ENCODE results near the gene ZNF317.

ZNF317 gene

GRCh38 chr19:9128171-9128570 is 12.0 kb upstream of the ZNF317 start:
- TF ChIP-seq CTCF (conservative IDR thresholded peaks at IDR 0.05; ENCODE audit: low read depth, low read length) = no peak
- no peak for DNase-seq (ENCODE audit: low read depth)
- H3K4me3 ChIP-seq (ENCODE audit: low read length) = no peak overlapping the region

- DNase-seq (ENCODE audit: low read depth) = no peak
- TF ChIP-seq CTCF (conservative IDR thresholded peaks at IDR 0.05; ENCODE audit: low read depth, low read length) = no peak
Measured at GRCh38 chr19:9130965-9131364, 9.2 kb upstream of the ZNF317 start.

GRCh38 chr19:9132422-9132821 is 7.8 kb upstream of the ZNF317 start:
- DNase-seq (ENCODE audit: low read depth) = no peak
- no peak for TF ChIP-seq CTCF (conservative IDR thresholded peaks at IDR 0.05; ENCODE audit: low read depth, low read length)
- H3K4me3 ChIP-seq (ENCODE audit: low read length) = no peak overlapping the region

More at GRCh38 chr19:9130965-9131364, 9.2 kb upstream of the ZNF317 start:
- no peak overlapping the region for H3K4me3 ChIP-seq (ENCODE audit: low read length)

GRCh38 chr19:9139609-9140158 is 513 bp upstream of the ZNF317 start:
- peak overlapping the region; percentile 100 for H3K4me3 ChIP-seq (ENCODE audit: low read length)
- no peak for TF ChIP-seq CTCF (conservative IDR thresholded peaks at IDR 0.05; ENCODE audit: low read depth, low read length)
- no peak for DNase-seq (ENCODE audit: low read depth)

GRCh38 chr19:9144920-9145319 is 4.7 kb downstream of the ZNF317 start:
- DNase-seq (ENCODE audit: low read depth) = no peak
- TF ChIP-seq CTCF (conservative IDR thresholded peaks at IDR 0.05; ENCODE audit: low read depth, low read length) = no peak
- no peak overlapping the region for H3K4me3 ChIP-seq (ENCODE audit: low read length)

- H3K4me3 ChIP-seq (ENCODE audit: low read length) = no peak overlapping the region
- DNase-seq (ENCODE audit: low read depth) = no peak
- no peak for TF ChIP-seq CTCF (conservative IDR thresholded peaks at IDR 0.05; ENCODE audit: low read depth, low read length)
Measured at GRCh38 chr19:9146882-9147281, 6.7 kb downstream of the ZNF317 start.

GRCh38 chr19:9148697-9149096 is 8.5 kb downstream of the ZNF317 start:
- no peak for DNase-seq (ENCODE audit: low read depth)
- no peak overlapping the region for H3K4me3 ChIP-seq (ENCODE audit: low read length)
- no peak for TF ChIP-seq CTCF (conservative IDR thresholded peaks at IDR 0.05; ENCODE audit: low read depth, low read length)
